Right atrium auricular region (tissue), 2 donors: ENCODE measurements around the gene SOX1. TPM values are rescaled to one million over a fixed set of nuclear protein-coding genes. Genes with fewer than 3 reads are reported as not detected.

Experiments used
- DNase-seq: peaks from one replicate; pipeline ENCODE4 v3.0.0-alpha.2; 2019; ENCODE audit warnings: low spot score
- H3K27ac ChIP-seq, 2 donors: fragments of 200-600 bp; sonication (generic); 1 replicate in 1 of 2; 2 replicates in 1 of 2; pipeline ENCODE4 v1.5.1; 2016 to 2019
- H3K27me3 ChIP-seq, 2 donors: fragments of 200-600 bp; sonication (generic); one replicate each; pipeline versions ENCODE4 v1.5.1 to v1.6.0; 2017 to 2019
- H3K36me3 ChIP-seq: fragments of 200-600 bp; sonication (generic); one replicate; pipeline ENCODE4 v1.5.1; 2016
- H3K4me1 ChIP-seq, 2 donors: fragments of 200-600 bp; sonication (generic); one replicate each; pipeline versions ENCODE4 v1.5.1 to v1.6.0; 2017 to 2019
- H3K4me3 ChIP-seq, 2 donors: fragments of 200-600 bp; sonication (generic); 1 replicate in 1 of 2; 2 replicates in 1 of 2; pipeline ENCODE4 v1.5.1; 2017 to 2019; ENCODE audit warnings: mild to moderate bottlenecking in 1 of 2, moderate library complexity in 1 of 2
- H3K9me3 ChIP-seq, 2 donors: fragments of 200-600 bp; sonication (generic); one replicate each; pipeline ENCODE4 v1.5.1; 2019
- total RNA-seq, 2 donors: library from RNA; depleted of rRNA; stranded (reverse); fragments of >200 nt; gene quantifications; one replicate each; pipeline ENCODE4 v1.1.0, GENCODE V29; 2016
- TF ChIP-seq, protein P1 (sequence below), 2 donors: fragments of 200-600 bp; sonication (generic); IDR thresholded peaks; one replicate each; pipeline ENCODE4 v1.5.1; 2019; ENCODE audit warnings: antibody characterized with exemption in 2 of 2

SOX1 gene
- total RNA-seq, 2 donors from 2014 or later: not detected

DNA sequence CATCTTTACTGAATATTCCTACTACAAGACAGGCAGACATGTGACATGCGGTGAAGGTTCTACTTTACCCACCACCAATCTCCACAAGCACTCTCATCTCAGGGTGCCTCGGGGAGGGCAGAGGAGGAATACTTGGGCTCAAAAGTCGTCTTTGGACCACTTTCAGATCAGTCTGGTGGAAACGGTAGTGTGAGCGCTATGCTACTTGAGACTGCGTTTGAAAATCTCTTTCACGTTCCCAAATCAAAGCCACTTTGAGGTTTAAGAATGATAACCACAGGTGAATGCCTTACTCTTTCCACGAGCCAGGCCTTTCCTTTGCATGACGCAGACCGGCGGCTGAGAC, 1.5 kb upstream of the SOX1 start:
- TF ChIP-seq, protein P1, sequence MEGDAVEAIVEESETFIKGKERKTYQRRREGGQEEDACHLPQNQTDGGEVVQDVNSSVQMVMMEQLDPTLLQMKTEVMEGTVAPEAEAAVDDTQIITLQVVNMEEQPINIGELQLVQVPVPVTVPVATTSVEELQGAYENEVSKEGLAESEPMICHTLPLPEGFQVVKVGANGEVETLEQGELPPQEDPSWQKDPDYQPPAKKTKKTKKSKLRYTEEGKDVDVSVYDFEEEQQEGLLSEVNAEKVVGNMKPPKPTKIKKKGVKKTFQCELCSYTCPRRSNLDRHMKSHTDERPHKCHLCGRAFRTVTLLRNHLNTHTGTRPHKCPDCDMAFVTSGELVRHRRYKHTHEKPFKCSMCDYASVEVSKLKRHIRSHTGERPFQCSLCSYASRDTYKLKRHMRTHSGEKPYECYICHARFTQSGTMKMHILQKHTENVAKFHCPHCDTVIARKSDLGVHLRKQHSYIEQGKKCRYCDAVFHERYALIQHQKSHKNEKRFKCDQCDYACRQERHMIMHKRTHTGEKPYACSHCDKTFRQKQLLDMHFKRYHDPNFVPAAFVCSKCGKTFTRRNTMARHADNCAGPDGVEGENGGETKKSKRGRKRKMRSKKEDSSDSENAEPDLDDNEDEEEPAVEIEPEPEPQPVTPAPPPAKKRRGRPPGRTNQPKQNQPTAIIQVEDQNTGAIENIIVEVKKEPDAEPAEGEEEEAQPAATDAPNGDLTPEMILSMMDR (IDR thresholded peaks at IDR 0.05): no peak
- Histone ChIP-seq H3K27ac (no peak overlapping the region), H3K4me3 (no peak overlapping the region), H3K36me3 (no peaks in the 10 kb centered on the region), H3K4me1 (peaks cover 0 to 27% of the 10 kb centered on the region in 2 donors), H3K27me3 (peaks cover 51 to 62% of the 10 kb centered on the region in 2 donors), H3K9me3 (no peaks in the 10 kb centered on the region)
- DNase-seq: no peak

DNA sequence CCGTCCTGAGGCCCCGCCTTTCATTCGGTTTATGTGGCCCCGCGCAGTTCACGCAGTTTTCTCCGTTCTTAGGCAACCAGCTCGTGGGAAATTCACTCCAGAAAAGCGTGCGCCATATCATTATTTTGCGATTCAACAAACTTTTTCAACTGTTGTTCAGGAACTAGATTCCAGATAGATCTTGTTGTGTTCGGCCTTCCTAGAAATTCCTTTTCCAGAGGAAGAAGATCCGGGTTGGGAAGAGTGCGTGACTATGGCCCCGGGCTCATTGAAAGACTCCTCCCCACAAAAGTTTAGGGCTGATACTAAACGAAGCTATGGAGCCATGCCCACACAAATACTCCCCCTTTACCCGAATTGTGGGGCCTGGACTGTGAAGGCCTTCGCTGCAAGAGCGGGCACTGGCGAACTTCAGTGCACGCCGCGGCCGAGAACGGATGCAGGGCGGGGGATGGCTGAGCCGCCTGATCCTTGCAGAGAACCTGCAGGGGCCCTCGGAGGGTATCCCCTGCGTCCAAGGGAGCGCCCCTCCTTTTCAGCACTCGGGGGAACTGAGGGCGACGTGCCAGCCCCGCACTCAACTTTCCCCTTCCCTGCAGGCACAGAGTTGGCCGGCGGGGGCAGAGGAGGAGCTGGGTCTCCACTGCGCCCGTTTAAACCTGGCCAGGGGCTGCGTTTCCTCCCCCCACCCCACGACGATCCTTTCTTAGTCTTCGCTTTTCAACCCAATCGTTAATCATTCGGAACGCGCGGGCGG, 904 bp upstream of the SOX1 start:
- TF ChIP-seq, protein P1 (IDR thresholded peaks at IDR 0.05): no peak
- DNase-seq: no peak
- Histone ChIP-seq H3K27ac (no peak overlapping the region), H3K9me3 (no peaks in the 10 kb centered on the region), H3K27me3 (peaks cover 47 to 62% of the 10 kb centered on the region in 2 donors), H3K36me3 (no peaks in the 10 kb centered on the region), H3K4me3 (peak overlapping the region; percentile 23 to 45), H3K4me1 (peaks cover 0 to 24% of the 10 kb centered on the region in 2 donors)

DNA sequence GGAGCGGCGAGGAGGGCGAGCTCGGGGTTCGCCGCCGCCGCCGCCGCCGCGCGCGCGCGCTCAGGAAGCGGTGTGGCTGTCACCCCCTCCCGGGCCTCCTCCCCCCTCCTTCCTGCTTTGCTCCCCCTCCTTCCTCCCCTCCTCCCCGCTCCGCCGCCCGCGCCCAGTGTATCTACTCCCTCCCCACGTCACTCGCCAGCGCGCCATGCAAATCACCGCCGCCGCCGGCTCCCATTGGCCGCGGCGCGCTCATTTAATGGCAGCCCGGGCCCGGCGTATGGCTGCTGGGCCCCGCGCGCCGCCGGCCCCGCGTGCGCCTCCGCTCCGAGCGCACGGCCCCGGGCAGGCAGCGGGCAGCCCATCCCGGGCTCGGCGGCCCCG, 335 bp upstream of the SOX1 start:
- H3K4me1 ChIP-seq: peaks cover 0 to 23% of the 10 kb centered on the region in 2 donors
- peaks cover 42 to 62% of the 10 kb centered on the region in 2 donors for H3K27me3 ChIP-seq

DNA sequence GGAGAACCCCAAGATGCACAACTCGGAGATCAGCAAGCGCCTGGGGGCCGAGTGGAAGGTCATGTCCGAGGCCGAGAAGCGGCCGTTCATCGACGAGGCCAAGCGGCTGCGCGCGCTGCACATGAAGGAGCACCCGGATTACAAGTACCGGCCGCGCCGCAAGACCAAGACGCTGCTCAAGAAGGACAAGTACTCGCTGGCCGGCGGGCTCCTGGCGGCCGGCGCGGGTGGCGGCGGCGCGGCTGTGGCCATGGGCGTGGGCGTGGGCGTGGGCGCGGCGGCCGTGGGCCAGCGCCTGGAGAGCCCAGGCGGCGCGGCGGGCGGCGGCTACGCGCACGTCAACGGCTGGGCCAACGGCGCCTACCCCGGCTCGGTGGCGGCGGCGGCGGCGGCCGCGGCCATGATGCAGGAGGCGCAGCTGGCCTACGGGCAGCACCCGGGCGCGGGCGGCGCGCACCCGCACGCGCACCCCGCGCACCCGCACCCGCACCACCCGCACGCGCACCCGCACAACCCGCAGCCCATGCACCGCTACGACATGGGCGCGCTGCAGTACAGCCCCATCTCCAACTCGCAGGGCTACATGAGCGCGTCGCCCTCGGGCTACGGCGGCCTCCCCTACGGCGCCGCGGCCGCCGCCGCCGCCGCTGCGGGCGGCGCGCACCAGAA, 1.1 kb downstream of the SOX1 start:
- H3K4me1 ChIP-seq: peaks cover 0 to 28% of the 10 kb centered on the region in 2 donors
- H3K4me3 ChIP-seq: no peak overlapping the region
- peaks cover 37 to 64% of the 10 kb centered on the region in 2 donors for H3K27me3 ChIP-seq
- no peaks in the 10 kb centered on the region for H3K9me3 ChIP-seq
- no peak for DNase-seq
- no peaks in the 10 kb centered on the region for H3K36me3 ChIP-seq
- TF ChIP-seq, protein P1 (IDR thresholded peaks at IDR 0.05): no peak
- no peak overlapping the region for H3K27ac ChIP-seq

More for the DNA sequence above, 335 bp upstream of the SOX1 start:
- no peak for DNase-seq
- peak overlapping the region; percentile 23 to 45 for H3K4me3 ChIP-seq
- no peaks in the 10 kb centered on the region for H3K9me3 ChIP-seq
- TF ChIP-seq, protein P1 (IDR thresholded peaks at IDR 0.05): no peak
- no peak overlapping the region for H3K27ac ChIP-seq
- H3K36me3 ChIP-seq: no peaks in the 10 kb centered on the region

DNA sequence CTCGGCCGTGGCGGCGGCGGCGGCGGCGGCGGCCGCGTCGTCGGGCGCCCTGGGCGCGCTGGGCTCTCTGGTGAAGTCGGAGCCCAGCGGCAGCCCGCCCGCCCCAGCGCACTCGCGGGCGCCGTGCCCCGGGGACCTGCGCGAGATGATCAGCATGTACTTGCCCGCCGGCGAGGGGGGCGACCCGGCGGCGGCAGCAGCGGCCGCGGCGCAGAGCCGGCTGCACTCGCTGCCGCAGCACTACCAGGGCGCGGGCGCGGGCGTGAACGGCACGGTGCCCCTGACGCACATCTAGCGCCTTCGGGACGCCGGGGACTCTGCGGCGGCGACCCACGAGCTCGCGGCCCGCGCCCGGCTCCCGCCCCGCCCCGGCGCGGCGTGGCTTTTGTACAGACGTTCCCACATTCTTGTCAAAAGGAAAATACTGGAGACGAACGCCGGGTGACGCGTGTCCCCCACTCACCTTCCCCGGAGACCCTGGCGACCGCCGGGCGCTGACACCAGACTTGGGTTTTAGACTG, 1.7 kb downstream of the SOX1 start:
- H3K4me3 ChIP-seq: no peak overlapping the region
- H3K27ac ChIP-seq: no peak overlapping the region
- H3K27me3 ChIP-seq: peaks cover 37 to 62% of the 10 kb centered on the region in 2 donors
- no peak for DNase-seq
- peaks cover 0 to 32% of the 10 kb centered on the region in 2 donors for H3K4me1 ChIP-seq
- no peaks in the 10 kb centered on the region for H3K36me3 ChIP-seq
- TF ChIP-seq, protein P1 (IDR thresholded peaks at IDR 0.05): no peak
- no peaks in the 10 kb centered on the region for H3K9me3 ChIP-seq
